Skin epidermis (tissue), 12 donors: ENCODE data around the gene MUC3A.
"Not testable (repeated sequence)": the region's sequence is repeated elsewhere in the genome, so short reads cannot be mapped to it uniquely, and the experiment has no call there.

ENCODE experiments used
- H3K27ac ChIP-seq, 21 experiments: fragments of 200-600 bp; sonication (generic) in 11 of 21; one replicate each; pipeline ENCODE4 v1.5.0; 2020; ENCODE audit warnings: mild to moderate bottlenecking in 3 of 21, inconsistent platforms in 2 of 21, moderate library complexity in 2 of 21
- H3K4me3 ChIP-seq, 7 experiments: fragments of 200-600 bp; sonication (generic) in 2 of 7; one replicate each; pipeline ENCODE4 v1.5.0; 2020; ENCODE audit warnings: inconsistent platforms in 2 of 7, mild to moderate bottlenecking in 2 of 7, moderate library complexity in 1 of 7

MUC3A gene, protein sequence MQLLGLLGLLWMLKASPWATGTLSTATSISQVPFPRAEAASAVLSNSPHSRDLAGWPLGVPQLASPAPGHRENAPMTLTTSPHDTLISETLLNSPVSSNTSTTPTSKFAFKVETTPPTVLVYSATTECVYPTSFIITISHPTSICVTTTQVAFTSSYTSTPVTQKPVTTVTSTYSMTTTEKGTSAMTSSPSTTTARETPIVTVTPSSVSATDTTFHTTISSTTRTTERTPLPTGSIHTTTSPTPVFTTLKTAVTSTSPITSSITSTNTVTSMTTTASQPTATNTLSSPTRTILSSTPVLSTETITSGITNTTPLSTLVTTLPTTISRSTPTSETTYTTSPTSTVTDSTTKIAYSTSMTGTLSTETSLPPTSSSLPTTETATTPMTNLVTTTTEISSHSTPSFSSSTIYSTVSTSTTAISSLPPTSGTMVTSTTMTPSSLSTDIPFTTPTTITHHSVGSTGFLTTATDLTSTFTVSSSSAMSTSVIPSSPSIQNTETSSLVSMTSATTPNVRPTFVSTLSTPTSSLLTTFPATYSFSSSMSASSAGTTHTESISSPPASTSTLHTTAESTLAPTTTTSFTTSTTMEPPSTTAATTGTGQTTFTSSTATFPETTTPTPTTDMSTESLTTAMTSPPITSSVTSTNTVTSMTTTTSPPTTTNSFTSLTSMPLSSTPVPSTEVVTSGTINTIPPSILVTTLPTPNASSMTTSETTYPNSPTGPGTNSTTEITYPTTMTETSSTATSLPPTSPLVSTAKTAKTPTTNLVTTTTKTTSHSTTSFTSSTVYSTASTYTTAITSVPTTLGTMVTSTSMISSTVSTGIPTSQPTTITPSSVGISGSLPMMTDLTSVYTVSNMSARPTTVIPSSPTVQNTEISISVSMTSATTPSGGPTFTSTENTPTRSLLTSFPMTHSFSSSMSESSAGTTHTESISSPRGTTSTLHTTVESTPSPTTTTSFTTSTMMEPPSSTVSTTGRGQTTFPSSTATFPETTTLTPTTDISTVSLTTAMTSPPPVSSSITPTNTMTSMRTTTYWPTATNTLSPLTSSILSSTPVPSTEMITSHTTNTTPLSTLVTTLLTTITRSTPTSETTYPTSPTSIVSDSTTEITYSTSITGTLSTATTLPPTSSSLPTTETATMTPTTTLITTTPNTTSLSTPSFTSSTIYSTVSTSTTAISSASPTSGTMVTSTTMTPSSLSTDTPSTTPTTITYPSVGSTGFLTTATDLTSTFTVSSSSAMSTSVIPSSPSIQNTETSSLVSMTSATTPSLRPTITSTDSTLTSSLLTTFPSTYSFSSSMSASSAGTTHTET (N-terminal part only)

DNA sequence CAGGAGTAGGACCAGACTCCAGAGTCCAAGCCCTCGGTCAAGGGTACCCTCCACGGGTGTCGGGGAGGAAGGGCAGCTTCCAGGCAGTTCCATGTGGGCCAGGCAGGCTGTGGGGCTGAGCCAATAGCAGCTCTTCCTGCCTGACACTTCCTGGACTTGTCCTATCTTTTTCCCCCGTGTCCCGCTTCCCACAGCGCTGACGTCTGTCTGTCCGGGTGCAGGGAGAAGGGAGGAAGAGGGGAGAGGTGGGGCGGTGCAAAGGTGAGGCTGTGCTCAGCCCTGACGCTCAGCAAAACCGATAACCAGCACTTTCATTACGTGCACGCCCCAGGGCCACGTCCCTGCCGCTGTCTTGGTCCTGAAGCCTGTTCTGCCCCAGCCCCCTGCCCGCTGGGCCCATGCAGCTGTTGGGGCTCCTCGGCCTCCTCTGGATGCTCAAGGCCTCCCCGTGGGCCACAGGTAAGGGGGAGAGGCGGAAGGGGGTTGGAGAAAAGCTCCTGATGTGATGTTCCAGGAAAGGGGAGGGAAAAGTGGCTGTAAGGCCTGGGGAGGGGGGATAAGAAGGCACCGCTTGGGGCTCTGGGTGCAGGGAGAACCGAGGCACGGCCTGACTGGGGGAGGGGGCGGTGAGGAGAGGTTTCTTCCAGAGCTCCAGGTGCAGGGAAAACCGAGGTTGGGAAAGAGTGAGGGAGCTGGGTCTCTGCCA, at the start of gene MUC3A:
TSS of gene MUC3A (plus strand) at position 308 of the 706 bp plus-strand sequence. CDS start at position 399, 91 bp downstream.
- Histone ChIP-seq H3K4me3 (no peak within 1 kb of the TSS), H3K27ac (no peak within 1 kb of the TSS)

DNA sequence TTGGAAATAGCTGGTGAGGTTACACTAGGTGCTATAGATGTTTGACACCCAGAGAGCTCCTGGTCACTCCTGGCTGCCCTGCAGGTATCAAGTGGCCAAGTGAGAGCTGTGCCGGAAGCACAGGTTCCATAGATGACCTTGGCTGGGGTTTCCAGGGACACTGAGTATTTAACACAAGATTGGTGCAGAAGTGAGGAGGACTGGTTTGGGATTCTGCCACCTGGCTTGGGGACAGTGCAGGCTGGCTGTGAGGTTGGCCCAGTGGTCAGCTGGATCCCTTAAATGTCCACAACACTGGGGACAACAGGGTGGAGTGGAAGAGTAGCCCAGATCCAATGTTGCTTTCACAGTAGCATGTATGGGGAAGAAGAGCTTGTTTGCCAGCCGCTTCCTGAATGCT, 48.4 kb upstream of the MUC3A start:
- Histone ChIP-seq H3K4me3 (no peak overlapping the region), H3K27ac (no peak overlapping the region)

GRCh38 chr7:100901921-100902332, 47.4 kb upstream of the MUC3A start:
- Histone ChIP-seq H3K4me3 (no peak overlapping the region), H3K27ac (no peak overlapping the region)

DNA sequence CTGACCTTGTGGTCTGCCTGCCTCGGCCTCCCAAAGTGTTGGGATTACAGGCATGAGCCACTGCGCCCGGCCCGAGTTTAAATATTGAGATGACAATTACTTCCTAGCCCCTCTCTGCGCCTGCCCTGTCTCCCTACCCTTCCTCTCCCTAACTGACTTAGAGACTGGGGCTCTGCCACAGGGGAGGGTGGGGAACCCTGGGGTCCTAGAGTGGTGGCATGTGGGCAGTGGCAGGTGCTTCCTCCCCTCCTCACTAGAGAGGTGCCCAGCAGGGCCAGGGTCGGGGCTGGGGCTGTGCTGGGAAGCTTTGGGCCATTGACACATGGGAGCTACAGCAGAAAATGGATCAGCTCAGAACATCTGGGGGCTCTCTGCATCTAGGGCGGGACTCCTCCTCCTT, 46.7 kb upstream of the MUC3A start:
- Histone ChIP-seq H3K27ac (no peak overlapping the region), H3K4me3 (no peak overlapping the region)

GRCh38 chr7:100908512-100908911, 40.8 kb upstream of the MUC3A start:
- H3K27ac ChIP-seq: no peak overlapping the region
- no peak overlapping the region for H3K4me3 ChIP-seq

GRCh38 chr7:100910443-100910842, 38.9 kb upstream of the MUC3A start:
- H3K27ac ChIP-seq: not testable (repeated sequence)

GRCh38 chr7:100911484-100911883, 37.9 kb upstream of the MUC3A start:
- Histone ChIP-seq H3K27ac (no peak overlapping the region), H3K4me3 (no peak overlapping the region)

More at GRCh38 chr7:100910443-100910842, 38.9 kb upstream of the MUC3A start:
- H3K4me3 ChIP-seq: not testable (repeated sequence)

- Histone ChIP-seq H3K4me3 (no peak overlapping the region), H3K27ac (no peak overlapping the region)
These were observed 35.0 kb upstream of the MUC3A start for GRCh38 chr7:100914208-100914878.

DNA sequence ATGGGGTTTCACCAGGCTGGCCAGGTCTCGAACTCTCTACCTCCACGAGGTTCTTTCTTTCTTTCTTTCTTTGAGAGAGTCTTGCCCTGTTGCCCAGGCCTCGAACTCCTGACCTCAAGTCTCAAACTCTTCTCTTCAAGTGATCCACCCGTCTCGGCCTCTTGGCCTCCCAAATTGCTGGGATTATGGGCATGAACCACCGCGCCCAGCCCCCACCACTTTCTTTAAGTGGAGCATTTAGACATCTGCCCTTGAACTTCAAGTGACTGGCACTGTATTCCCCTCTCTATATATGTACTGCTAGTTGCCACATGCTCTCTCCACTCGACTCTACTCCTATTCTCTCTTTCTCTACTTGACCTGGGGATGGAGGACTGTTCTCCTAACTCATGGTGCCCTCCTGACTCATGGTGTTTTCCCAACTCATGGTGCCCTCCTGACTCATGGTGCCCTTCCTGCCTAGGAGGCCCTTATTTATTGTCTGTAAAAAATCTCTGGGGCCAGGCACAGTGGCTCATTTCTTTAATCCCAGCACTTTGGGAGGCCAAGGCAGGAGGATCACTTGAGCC, 34.4 kb upstream of the MUC3A start:
- no peak overlapping the region for H3K4me3 ChIP-seq
- H3K27ac ChIP-seq: no peak overlapping the region

DNA sequence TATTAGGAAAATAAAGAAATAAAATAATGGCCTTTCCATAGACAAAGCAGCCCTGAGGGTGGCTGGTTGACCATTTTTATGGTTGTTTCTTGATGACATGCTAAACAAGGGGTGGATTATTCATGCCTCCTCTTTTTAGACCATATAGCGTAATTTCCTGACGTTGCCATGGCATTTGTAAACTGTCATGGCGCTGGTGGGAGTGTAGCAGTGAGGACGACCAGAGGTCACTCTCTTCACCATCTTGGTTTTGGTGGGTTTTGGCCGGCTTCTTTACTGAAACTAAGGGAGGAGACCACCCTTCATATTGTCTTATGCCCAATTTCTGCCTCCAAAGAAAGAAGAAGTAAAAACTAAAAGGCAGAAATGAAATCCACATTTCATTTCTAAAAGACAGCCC, 30.0 kb upstream of the MUC3A start:
- H3K4me3 ChIP-seq, H3K27ac ChIP-seq: not testable (repeated sequence)

GRCh38 chr7:100919779-100920437, 29.4 kb upstream of the MUC3A start:
- H3K27ac ChIP-seq, H3K4me3 ChIP-seq: not testable (repeated sequence)

- Histone ChIP-seq H3K4me3 (no peak overlapping the region), H3K27ac (no peak overlapping the region)
These were observed 28.3 kb upstream of the MUC3A start for GRCh38 chr7:100921039-100921438.

GRCh38 chr7:100923616-100924015, 25.7 kb upstream of the MUC3A start:
- not testable (repeated sequence) for H3K27ac ChIP-seq, H3K4me3 ChIP-seq

DNA sequence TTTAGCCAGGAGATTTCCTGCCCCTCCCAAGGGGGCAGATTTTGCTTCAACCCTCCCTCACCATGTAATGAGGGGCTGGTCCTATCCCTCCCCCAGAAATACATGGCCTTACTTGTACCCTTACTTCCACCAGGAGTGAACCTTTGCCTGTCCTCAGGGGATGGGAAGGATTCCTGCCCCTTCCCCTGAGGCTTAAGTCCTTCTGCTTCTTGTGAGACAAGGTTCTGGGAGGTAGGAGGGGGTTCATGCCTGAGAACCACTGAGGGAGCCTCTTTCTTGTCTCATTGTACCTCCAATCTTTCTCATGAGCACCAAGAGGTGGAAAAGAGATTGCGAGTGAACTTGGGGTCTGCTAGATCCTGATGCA, 19.5 kb upstream of the MUC3A start:
- Histone ChIP-seq H3K27ac (no peak overlapping the region), H3K4me3 (no peak overlapping the region)

DNA sequence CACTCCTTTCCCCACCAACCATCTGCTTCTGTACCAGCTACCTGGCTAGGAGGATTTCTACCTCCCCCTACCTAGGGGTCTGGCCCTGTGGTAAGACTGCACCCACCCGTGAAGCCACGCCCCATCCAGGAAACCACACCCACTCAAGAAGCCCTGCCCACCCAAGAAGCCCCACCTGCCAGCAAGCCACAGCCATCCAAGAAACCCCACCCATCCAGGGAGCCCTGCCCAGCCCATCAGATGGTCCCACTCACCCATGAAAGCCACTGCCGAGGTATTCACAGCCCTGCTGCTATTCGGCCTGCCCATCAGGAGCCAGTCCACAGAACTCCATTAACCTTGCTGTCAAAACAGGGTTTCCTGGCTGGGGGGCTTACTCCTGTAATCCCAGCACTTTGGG, 15.6 kb upstream of the MUC3A start:
- H3K27ac ChIP-seq: no peak overlapping the region
- no peak overlapping the region for H3K4me3 ChIP-seq

GRCh38 chr7:100935381-100935780, 14.0 kb upstream of the MUC3A start:
- H3K27ac ChIP-seq, H3K4me3 ChIP-seq: not testable (repeated sequence)

DNA sequence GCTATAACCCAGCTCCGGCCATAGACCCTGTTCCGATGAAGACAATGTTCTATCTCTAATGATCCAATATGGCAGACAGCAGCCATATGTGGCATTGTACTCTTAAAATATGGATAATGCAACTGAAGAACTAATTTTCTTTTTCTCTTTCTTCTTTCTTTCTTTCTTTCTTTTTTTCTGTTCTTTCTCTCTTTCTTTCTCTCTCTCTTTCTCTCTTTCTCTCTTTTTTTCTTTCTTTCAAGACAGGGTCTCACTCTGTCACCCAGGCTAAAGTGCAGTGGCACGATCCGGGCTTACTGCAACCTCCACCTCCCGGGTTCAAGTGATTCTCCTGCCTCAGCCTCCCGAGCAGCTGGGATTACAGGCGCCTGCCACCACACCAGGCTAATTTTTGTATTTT, 13.2 kb upstream of the MUC3A start:
- not testable (repeated sequence) for H3K27ac ChIP-seq, H3K4me3 ChIP-seq
